ENCODE results near the gene FAM200B. TPM values are rescaled to one million over a fixed set of nuclear protein-coding genes. Genes with fewer than 3 reads are reported as not detected.

FAM200B gene
- total and polyA plus RNA-seq, 11 donors: 23.2 to 37.7 (median 32.2) TPM

DNA sequence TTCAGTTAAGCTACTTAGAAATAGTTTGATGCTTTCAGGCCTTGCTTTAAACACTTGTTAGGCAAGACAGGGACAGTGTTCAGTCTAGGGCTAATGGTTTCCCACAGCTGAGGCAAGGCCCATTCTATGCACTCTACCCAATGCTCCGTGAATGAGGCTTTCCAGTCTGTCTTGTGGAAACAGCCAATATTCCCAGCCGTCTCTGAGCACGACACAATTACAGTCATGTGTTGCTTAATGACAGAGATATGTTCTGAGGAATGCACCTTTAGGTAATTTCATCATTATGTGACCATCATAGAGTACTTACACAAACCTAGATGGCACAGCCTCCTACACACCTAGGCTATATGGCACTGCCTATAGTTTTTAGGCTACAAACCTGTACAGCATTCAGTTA is 9.5 kb upstream of the FAM200B start:
- 95 to 98% (median 96%) methylated on average over 3 of the region's 3 CpGs for WGBS, 4 donors
- no peaks in the 10 kb centered on the region for H3K36me3 ChIP-seq
- TF ChIP-seq, protein P1, sequence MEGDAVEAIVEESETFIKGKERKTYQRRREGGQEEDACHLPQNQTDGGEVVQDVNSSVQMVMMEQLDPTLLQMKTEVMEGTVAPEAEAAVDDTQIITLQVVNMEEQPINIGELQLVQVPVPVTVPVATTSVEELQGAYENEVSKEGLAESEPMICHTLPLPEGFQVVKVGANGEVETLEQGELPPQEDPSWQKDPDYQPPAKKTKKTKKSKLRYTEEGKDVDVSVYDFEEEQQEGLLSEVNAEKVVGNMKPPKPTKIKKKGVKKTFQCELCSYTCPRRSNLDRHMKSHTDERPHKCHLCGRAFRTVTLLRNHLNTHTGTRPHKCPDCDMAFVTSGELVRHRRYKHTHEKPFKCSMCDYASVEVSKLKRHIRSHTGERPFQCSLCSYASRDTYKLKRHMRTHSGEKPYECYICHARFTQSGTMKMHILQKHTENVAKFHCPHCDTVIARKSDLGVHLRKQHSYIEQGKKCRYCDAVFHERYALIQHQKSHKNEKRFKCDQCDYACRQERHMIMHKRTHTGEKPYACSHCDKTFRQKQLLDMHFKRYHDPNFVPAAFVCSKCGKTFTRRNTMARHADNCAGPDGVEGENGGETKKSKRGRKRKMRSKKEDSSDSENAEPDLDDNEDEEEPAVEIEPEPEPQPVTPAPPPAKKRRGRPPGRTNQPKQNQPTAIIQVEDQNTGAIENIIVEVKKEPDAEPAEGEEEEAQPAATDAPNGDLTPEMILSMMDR (IDR thresholded peaks at IDR 0.05): no peak
- TF ChIP-seq POLR2A (IDR thresholded peaks at IDR 0.05): no peak
- H3K27ac ChIP-seq: no peak overlapping the region
- no peaks in the 10 kb centered on the region for H3K27me3 ChIP-seq
- no peak overlapping the region for H3K4me3 ChIP-seq
- H3K4me1 ChIP-seq: peaks cover 0 to 25% (median 0%) of the 10 kb centered on the region in 12 donors
- no peak for DNase-seq
- ATAC-seq: no peak
- intact Hi-C loops (cut with DNase I): no loop called here
- no peaks in the 10 kb centered on the region for H3K9me3 ChIP-seq

GRCh38 chr4:15673337-15673736 is 8.3 kb upstream of the FAM200B start:
- intact Hi-C loops (cut with DNase I): no loop called here
- H3K36me3 ChIP-seq: no peaks in the 10 kb centered on the region
- H3K27me3 ChIP-seq: no peaks in the 10 kb centered on the region
- ATAC-seq (no peak), DNase-seq (no peak)
- no peak overlapping the region for H3K27ac ChIP-seq
- H3K4me3 ChIP-seq: no peak overlapping the region
- 93 to 98% (median 97%) methylated on average over 1 of the region's 1 CpG for WGBS, 4 donors
- TF ChIP-seq POLR2A (IDR thresholded peaks at IDR 0.05): no peak
- TF ChIP-seq, protein P1 (IDR thresholded peaks at IDR 0.05): no peak
- peaks cover 0 to 14% (median 0%) of the 10 kb centered on the region in 12 donors for H3K4me1 ChIP-seq
- no peaks in the 10 kb centered on the region for H3K9me3 ChIP-seq

DNA sequence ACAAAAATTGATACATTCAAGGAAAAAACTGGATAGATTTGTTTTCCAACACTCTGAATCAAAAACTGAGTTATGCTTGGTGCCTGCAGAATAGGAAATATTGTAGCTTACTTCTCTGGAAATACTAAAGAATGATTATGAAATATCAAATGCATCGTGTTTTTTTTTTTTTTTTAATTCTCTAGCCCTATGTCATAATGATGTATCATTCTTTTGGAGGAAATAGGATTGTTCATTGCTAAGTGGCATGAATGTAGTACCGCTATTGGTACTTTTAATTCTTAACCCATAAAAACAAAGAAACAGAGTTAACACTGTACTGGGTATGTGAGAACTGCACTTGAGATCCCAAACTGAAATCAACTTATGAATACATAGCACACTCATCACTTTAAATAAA is 7.6 kb upstream of the FAM200B start:
- no peak for ATAC-seq
- 92 to 97% (median 93%) methylated on average over 2 of the region's 2 CpGs for WGBS, 4 donors
- Histone ChIP-seq H3K9me3 (no peaks in the 10 kb centered on the region), H3K4me1 (peaks cover 0 to 8% (median 0%) of the 10 kb centered on the region in 12 donors), H3K36me3 (no peaks in the 10 kb centered on the region), H3K4me3 (no peak overlapping the region), H3K27ac (no peak overlapping the region), H3K27me3 (no peaks in the 10 kb centered on the region)
- no peak for DNase-seq
- intact Hi-C loops (cut with DNase I): no loop called here
- no peak for TF ChIP-seq POLR2A (IDR thresholded peaks at IDR 0.05)
- TF ChIP-seq, protein P1 (IDR thresholded peaks at IDR 0.05): no peak

- Histone ChIP-seq H3K27me3 (no peaks in the 10 kb centered on the region), H3K4me1 (peaks cover 0 to 16% (median 0%) of the 10 kb centered on the region in 12 donors), H3K36me3 (no peaks in the 10 kb centered on the region), H3K9me3 (no peaks in the 10 kb centered on the region), H3K27ac (peak overlapping the region in 1 of 12 donors; percentile 46), H3K4me3 (no peak overlapping the region)
- WGBS, 4 donors: 94 to 98% (median 96%) methylated on average over 4 of the region's 4 CpGs
- intact Hi-C loops (cut with DNase I): no loop called here
- TF ChIP-seq, protein P1 (IDR thresholded peaks at IDR 0.05): no peak
- TF ChIP-seq POLR2A (IDR thresholded peaks at IDR 0.05): no peak
- DNase-seq: no peak
- ATAC-seq: no peak
Observed at GRCh38 chr4:15674926-15675325, 6.7 kb upstream of the FAM200B start.
